ENCODE data around the gene PSPH. TPM values are rescaled to one million over a fixed set of nuclear protein-coding genes. Genes with fewer than 3 reads are reported as not detected.

PSPH gene
- total RNA-seq, 3 donors from 2014 or later, result 11.4 to 17.7 (median 14.4) TPM

DNA sequence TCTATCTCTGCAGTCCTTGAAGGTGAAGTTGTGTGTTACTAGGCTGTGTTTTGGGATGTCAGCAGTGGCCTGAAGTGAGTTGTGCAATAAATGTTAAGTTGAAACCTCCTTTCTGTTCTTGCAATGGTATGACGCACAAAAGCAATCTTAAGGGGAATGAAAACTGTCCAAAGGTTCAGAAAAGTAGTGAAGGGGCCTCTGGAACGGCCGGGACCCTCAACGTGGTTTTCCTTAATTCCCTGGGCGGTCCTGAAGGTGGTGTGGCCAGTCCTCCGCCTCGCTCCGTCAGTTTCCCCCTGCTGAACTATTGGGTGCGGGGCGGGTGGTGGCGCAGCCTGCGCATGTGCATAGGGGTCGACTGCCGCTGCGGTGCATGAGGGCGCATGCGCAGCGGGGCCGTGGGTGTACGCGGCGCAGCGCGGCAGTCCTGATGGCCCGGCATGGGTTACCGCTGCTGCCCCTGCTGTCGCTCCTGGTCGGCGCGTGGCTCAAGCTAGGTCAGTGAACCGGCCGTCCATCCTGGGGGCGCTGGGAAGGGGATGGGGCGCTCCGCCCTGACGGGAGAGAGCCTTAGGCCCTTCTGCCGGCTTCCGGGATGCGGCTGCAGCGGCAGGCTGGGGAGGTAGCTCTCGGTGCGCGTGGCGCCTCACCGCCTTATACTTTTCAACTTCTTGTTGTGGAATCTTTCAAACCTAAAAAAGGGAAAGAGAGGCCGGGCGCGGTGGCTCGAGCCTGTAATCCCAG, 12.8 kb upstream of the PSPH start, which contains the start of gene SUMF2:
SUMF2 (plus strand) TSS at position 405 of the 744 bp plus-strand sequence; CDS start at position 431, 26 bp downstream.
- Histone ChIP-seq H3K4me1 (no peaks in the 10 kb centered on the region), H3K4me3 (peak within 1 kb of the TSS; percentile 81 to 85 (median 81)), H3K36me3 (no peaks in the 10 kb centered on the region), H3K27me3 (no peaks in the 10 kb centered on the region), H3K9me3 (no peaks in the 10 kb centered on the region), H3K27ac (peak within 1 kb of the TSS; percentile 87 to 95)
- intact Hi-C loops (cut with DNase I; ENCODE audit: low total_unique reads), result no loop called here
- DNase-seq (ENCODE audit: low spot score in 2 of 2), result peak; percentile 78 to 85
- TF ChIP-seq, protein P1, sequence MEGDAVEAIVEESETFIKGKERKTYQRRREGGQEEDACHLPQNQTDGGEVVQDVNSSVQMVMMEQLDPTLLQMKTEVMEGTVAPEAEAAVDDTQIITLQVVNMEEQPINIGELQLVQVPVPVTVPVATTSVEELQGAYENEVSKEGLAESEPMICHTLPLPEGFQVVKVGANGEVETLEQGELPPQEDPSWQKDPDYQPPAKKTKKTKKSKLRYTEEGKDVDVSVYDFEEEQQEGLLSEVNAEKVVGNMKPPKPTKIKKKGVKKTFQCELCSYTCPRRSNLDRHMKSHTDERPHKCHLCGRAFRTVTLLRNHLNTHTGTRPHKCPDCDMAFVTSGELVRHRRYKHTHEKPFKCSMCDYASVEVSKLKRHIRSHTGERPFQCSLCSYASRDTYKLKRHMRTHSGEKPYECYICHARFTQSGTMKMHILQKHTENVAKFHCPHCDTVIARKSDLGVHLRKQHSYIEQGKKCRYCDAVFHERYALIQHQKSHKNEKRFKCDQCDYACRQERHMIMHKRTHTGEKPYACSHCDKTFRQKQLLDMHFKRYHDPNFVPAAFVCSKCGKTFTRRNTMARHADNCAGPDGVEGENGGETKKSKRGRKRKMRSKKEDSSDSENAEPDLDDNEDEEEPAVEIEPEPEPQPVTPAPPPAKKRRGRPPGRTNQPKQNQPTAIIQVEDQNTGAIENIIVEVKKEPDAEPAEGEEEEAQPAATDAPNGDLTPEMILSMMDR (IDR thresholded peaks at IDR 0.05), result peak in 1 of 3 donors; percentile 20
- peak; percentile 80 for TF ChIP-seq POLR2A (IDR thresholded peaks at IDR 0.05)
- peak; percentile 77 to 86 (median 80) for TF ChIP-seq POLR2AphosphoS5 (IDR thresholded peaks at IDR 0.05)

DNA sequence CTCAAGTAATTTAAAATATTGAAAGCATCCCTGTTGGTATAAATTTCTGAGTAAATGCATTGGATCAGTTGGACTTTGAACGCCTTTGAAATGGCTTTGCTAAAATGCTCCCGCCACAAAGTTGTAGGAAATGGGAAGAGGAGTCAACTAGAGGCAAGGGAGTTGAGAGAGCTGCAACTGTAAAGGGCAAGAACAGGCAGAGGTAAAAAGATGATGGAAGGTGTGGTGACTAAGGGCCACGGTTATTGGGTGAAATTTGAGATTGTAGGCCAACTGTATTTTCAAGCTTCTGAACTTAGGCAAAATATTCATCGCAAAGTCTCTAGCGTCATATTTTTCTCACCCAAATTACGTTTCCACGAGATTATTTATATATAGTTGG, 12.2 kb upstream of the PSPH start:
- peak overlapping the region; percentile 81 to 85 (median 81) for H3K4me3 ChIP-seq
- DNase-seq (ENCODE audit: low spot score in 2 of 2), result no peak
- no peaks in the 10 kb centered on the region for H3K4me1 ChIP-seq
- intact Hi-C loops (cut with DNase I; ENCODE audit: low total_unique reads), result no loop called here
- H3K27me3 ChIP-seq, result no peaks in the 10 kb centered on the region
- no peaks in the 10 kb centered on the region for H3K9me3 ChIP-seq
- peak overlapping the region; percentile 87 to 95 for H3K27ac ChIP-seq
- TF ChIP-seq POLR2A (IDR thresholded peaks at IDR 0.05), result no peak
- TF ChIP-seq POLR2AphosphoS5 (IDR thresholded peaks at IDR 0.05), result no peak
- TF ChIP-seq, protein P1 (IDR thresholded peaks at IDR 0.05), result no peak
- H3K36me3 ChIP-seq, result no peaks in the 10 kb centered on the region

DNA sequence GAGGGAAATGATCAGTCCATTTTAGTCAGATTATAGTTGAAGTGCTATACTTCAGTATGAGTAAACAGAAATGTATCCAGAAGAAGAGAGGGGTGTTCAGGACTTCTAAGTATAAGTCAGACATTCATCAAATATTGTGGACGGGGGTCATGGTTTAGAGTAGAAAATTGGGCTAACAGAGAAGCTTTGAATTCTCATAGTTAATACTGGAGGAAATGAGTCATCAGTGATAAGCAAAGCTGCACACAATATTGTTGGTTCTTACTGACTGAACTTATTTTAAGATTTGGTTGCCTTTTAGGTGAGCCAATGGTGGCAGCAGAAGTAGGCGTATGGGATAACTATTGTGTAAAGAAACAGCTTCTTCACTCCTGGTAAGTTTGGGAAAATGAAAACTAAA, 11.1 kb upstream of the PSPH start:
- intact Hi-C loops (cut with DNase I; ENCODE audit: low total_unique reads), result no loop called here
- Histone ChIP-seq H3K9me3 (no peaks in the 10 kb centered on the region), H3K27ac (no peak overlapping the region), H3K36me3 (no peaks in the 10 kb centered on the region), H3K27me3 (no peaks in the 10 kb centered on the region), H3K4me3 (no peak overlapping the region), H3K4me1 (no peaks in the 10 kb centered on the region)
- no peak for DNase-seq (ENCODE audit: low spot score in 2 of 2)
- no peak for TF ChIP-seq POLR2A (IDR thresholded peaks at IDR 0.05)
- TF ChIP-seq, protein P1 (IDR thresholded peaks at IDR 0.05), result no peak
- no peak for TF ChIP-seq POLR2AphosphoS5 (IDR thresholded peaks at IDR 0.05)

DNA sequence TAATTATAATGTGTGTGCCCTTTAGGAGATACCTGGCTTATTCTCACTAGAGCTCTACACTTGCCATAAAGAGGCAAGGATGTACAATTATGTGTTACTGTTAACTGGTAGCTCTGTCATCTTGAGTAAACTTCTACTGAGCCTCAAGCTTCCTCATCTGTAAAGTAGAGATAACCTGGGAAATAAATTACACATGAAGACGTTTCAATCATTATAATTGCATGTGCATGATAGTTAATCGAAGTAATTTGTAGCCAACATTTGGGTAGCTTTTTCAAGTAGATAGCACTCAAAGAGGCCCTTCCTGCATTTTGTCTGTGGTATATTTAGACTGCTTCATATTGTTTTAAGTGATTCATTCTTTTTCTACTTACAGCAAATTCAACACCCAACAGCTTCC, 2.7 kb upstream of the PSPH start:
- TF ChIP-seq, protein P1 (IDR thresholded peaks at IDR 0.05), result no peak
- no peak for TF ChIP-seq POLR2A (IDR thresholded peaks at IDR 0.05)
- TF ChIP-seq POLR2AphosphoS5 (IDR thresholded peaks at IDR 0.05), result no peak
- H3K27ac ChIP-seq, result no peak overlapping the region
- intact Hi-C loops (cut with DNase I; ENCODE audit: low total_unique reads), result no loop called here
- peaks cover 0 to 6% of the 10 kb centered on the region in 2 donors for H3K4me1 ChIP-seq
- H3K9me3 ChIP-seq, result no peaks in the 10 kb centered on the region
- no peak overlapping the region for H3K4me3 ChIP-seq
- no peaks in the 10 kb centered on the region for H3K36me3 ChIP-seq
- no peak for DNase-seq (ENCODE audit: low spot score in 2 of 2)
- H3K27me3 ChIP-seq, result no peaks in the 10 kb centered on the region

DNA sequence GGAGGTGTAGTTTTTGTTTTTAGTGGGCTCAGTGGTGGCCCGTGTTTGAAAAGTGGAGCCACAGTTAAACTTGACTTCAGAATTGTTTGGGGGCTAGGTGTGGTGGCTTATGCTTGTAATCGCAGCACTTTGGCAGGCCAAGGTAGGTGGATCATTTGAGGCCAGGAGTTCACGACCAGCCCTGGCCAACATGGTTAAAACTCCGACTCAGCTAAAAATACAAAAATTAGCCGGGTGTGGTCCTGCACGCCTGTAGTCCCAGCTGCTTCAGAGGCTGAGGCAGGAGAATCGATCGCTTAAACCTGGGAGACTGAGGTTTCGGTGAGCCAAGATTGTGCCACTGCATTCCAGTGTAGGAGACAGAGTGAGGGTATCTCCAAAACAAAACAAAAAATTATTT, 2.1 kb upstream of the PSPH start:
- Histone ChIP-seq H3K4me1 (peaks cover 0 to 6% of the 10 kb centered on the region in 2 donors), H3K9me3 (no peaks in the 10 kb centered on the region), H3K36me3 (no peaks in the 10 kb centered on the region), H3K27me3 (no peaks in the 10 kb centered on the region), H3K4me3 (no peak overlapping the region), H3K27ac (no peak overlapping the region)
- intact Hi-C loops (cut with DNase I; ENCODE audit: low total_unique reads), result no loop called here
- TF ChIP-seq POLR2A (IDR thresholded peaks at IDR 0.05) (no peak), POLR2AphosphoS5 (IDR thresholded peaks at IDR 0.05) (no peak)
- TF ChIP-seq, protein P1 (IDR thresholded peaks at IDR 0.05), result no peak
- no peak for DNase-seq (ENCODE audit: low spot score in 2 of 2)
